Suprapubic skin (tissue), 4 donors: Measurements from ENCODE around the gene ZNF672. TPM values are rescaled to one million over a fixed set of nuclear protein-coding genes. Genes with fewer than 3 reads are reported as not detected.
A peak's percentile ranks its signal among the peaks of the same experiment; 100 is the strongest.

ENCODE experiments used
- DNase-seq, 2 donors: peaks; one replicate each; pipeline ENCODE4 v3.0.0-alpha.2; 2019; ENCODE audit warnings: low spot score in 2 of 2
- H3K27ac ChIP-seq: fragments of 200-600 bp; sonication (generic); one replicate; pipeline ENCODE4 v1.5.1; 2019
- H3K27me3 ChIP-seq: fragments of 200-600 bp; sonication (generic); one replicate; pipeline ENCODE4 v1.5.1; 2019
- H3K36me3 ChIP-seq: fragments of 200-600 bp; sonication (generic); one replicate; pipeline ENCODE4 v1.5.1; 2019
- H3K4me1 ChIP-seq: fragments of 200-600 bp; sonication (generic); one replicate; pipeline ENCODE4 v1.5.1; 2019
- H3K4me3 ChIP-seq: fragments of 200-600 bp; sonication (generic); one replicate; pipeline ENCODE4 v1.5.1; 2019; ENCODE audit warnings: mild to moderate bottlenecking
- H3K9me3 ChIP-seq: fragments of 200-600 bp; sonication (generic); one replicate; pipeline ENCODE4 v1.5.1; 2019
- EP300 ChIP-seq: sonication (generic); formaldehyde crosslinking; IDR thresholded peaks from one replicate; pipeline ENCODE4 v1.6.1; 2017; ENCODE audit warnings: antibody characterized with exemption
- POLR2A ChIP-seq, 2 donors: fragments of 450-650 bp; IDR thresholded peaks; one replicate each; pipeline ENCODE4 v1.6.1; 2017; ENCODE audit warnings: antibody characterized with exemption in 2 of 2, mild to moderate bottlenecking in 2 of 2, moderate library complexity in 2 of 2
- POLR2AphosphoS5 ChIP-seq, 3 donors: sonication (generic); formaldehyde crosslinking; IDR thresholded peaks; one replicate each; pipeline ENCODE4 v1.6.1; 2017; ENCODE audit warnings: antibody characterized with exemption in 3 of 3
- WGBS: methylation state at CpG from one replicate; pipeline ENCODE4 v1.1.5; 2018; 5-methylcytosine and 5-hydroxymethylcytosine counted together
- total RNA-seq, 4 donors: library from RNA; depleted of rRNA; stranded (reverse); fragments of >200 nt; gene quantifications; one replicate each; pipeline ENCODE4 v1.1.0, GENCODE V29; 2016
- TF ChIP-seq, protein P1 (sequence below), 2 donors: fragments of 200-600 bp in 1 of 2; fragments of 450-650 bp in 1 of 2; sonication (generic) in 1 of 2; IDR thresholded peaks; one replicate each; pipeline ENCODE4 v1.5.1; 2016 to 2019; ENCODE audit warnings: antibody characterized with exemption in 2 of 2, mild to moderate bottlenecking in 1 of 2, moderate library complexity in 1 of 2

Gene ZNF672
- total RNA-seq, 4 donors from 2014 or later: 34.4 to 39.7 (median 38.8) TPM

DNA sequence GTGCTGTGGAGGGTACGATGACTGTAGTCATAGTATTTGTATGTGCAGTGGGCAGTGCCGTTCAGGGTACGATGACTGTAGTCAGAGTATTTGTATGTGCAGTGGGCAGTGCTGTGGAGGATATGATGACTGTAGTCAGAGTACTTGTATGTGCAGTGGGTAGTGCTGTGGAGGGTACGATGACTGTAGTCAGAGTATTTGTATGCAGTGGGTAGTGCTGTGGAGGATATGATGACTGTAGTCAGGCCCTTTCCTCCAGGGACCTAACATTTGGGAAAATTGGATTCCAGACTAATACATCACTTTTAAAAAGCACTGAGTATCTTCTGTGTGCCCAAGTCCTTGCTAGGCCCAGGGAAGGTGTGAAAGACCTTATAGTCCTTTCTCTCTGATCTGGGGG, 2.9 kb downstream of the ZNF672 start:
- peaks cover 12% of the 10 kb centered on the region for H3K36me3 ChIP-seq
- H3K4me1 ChIP-seq: peaks cover 52% of the 10 kb centered on the region
- H3K27me3 ChIP-seq: no peaks in the 10 kb centered on the region
- no peak overlapping the region for H3K4me3 ChIP-seq
- 92% methylated on average over 4 of the region's 4 CpGs for WGBS
- H3K27ac ChIP-seq: no peak overlapping the region
- no peaks in the 10 kb centered on the region for H3K9me3 ChIP-seq
- DNase-seq: no peak
- TF ChIP-seq POLR2AphosphoS5 (IDR thresholded peaks at IDR 0.05) (no peak), POLR2A (IDR thresholded peaks at IDR 0.05) (no peak), EP300 (no peak)
- TF ChIP-seq, protein P1, sequence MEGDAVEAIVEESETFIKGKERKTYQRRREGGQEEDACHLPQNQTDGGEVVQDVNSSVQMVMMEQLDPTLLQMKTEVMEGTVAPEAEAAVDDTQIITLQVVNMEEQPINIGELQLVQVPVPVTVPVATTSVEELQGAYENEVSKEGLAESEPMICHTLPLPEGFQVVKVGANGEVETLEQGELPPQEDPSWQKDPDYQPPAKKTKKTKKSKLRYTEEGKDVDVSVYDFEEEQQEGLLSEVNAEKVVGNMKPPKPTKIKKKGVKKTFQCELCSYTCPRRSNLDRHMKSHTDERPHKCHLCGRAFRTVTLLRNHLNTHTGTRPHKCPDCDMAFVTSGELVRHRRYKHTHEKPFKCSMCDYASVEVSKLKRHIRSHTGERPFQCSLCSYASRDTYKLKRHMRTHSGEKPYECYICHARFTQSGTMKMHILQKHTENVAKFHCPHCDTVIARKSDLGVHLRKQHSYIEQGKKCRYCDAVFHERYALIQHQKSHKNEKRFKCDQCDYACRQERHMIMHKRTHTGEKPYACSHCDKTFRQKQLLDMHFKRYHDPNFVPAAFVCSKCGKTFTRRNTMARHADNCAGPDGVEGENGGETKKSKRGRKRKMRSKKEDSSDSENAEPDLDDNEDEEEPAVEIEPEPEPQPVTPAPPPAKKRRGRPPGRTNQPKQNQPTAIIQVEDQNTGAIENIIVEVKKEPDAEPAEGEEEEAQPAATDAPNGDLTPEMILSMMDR (IDR thresholded peaks at IDR 0.05): no peak

DNA sequence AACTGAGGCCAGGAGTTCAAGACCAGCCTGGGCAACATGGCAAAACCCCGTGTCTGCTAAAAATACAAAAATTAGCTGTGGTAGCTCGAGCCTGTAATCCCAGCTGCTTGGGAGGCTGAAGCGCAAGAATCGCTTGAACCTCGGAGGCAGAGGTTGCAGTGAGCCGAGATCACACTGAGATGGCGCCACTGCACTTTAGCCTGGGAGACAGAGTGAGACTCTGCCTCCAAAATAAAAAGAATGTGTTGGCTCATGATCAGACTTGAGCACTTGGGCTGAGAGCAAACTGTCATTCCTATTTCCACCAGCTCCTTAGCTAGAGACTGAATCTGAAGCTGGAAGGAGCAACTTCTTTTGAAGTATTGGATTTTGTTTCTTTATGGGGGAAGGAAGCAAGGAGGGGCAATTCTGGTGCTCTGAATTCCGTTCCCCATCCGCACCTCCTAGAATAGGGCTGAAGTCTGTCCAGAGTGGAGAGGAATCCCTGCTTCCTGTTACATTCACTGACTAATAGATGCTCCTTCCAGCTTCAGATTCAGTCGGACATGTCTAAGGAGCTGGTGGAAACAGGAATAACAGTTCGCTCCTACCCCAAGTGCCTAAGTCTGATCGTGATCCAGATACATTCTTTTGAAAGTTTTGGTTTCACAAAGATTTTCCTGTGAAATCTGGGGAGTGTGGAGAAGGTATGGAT, 3.8 kb downstream of the ZNF672 start:
- Histone ChIP-seq H3K27ac (peak overlapping the region; percentile 73), H3K4me3 (no peak overlapping the region), H3K36me3 (peaks cover 21% of the 10 kb centered on the region), H3K9me3 (no peaks in the 10 kb centered on the region), H3K4me1 (peaks cover 52% of the 10 kb centered on the region), H3K27me3 (no peaks in the 10 kb centered on the region)
- no peak for TF ChIP-seq POLR2A (IDR thresholded peaks at IDR 0.05)
- TF ChIP-seq, protein P1 (IDR thresholded peaks at IDR 0.05): peak in 1 of 2 donors; percentile 63
- peak; percentile 29 to 72 for DNase-seq
- WGBS: 29% methylated on average over 12 of the region's 12 CpGs

DNA sequence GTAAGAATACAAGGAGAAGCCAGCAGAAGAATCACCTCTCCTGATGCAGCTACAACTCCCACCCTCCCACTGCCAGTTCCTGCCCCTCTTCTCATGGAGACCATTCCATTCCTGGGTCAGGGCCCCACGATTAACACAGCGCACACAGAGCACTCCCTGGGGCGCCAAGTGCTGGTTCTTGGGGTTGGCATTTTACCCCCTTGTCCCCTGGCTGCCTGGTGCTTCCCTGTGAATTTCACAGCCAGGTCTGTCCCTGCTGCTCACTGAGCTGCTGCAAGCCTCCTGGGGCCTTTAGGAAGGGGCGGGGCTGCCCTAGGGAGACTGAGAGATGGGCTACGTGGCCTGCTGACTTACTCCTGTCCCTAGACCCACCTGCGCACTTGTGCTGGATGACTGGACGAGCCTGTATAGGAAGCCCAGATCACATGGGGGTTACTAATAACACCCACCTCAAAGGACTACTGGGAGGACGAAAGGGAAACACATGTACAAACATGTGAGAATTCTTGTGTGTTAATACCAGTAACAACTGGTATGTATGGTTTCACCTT, 4.8 kb downstream of the ZNF672 start:
- 57% methylated on average over 8 of the region's 8 CpGs for WGBS
- no peak for TF ChIP-seq POLR2AphosphoS5 (IDR thresholded peaks at IDR 0.05)
- no peak for TF ChIP-seq POLR2A (IDR thresholded peaks at IDR 0.05)
- TF ChIP-seq, protein P1 (IDR thresholded peaks at IDR 0.05): no peak
- TF ChIP-seq EP300: no peak
- DNase-seq: peak in 1 of 2 donors; percentile 66
- Histone ChIP-seq H3K27ac (peak overlapping the region; percentile 73), H3K4me1 (peaks cover 43% of the 10 kb centered on the region), H3K9me3 (no peaks in the 10 kb centered on the region), H3K27me3 (no peaks in the 10 kb centered on the region), H3K36me3 (peaks cover 31% of the 10 kb centered on the region), H3K4me3 (no peak overlapping the region)

DNA sequence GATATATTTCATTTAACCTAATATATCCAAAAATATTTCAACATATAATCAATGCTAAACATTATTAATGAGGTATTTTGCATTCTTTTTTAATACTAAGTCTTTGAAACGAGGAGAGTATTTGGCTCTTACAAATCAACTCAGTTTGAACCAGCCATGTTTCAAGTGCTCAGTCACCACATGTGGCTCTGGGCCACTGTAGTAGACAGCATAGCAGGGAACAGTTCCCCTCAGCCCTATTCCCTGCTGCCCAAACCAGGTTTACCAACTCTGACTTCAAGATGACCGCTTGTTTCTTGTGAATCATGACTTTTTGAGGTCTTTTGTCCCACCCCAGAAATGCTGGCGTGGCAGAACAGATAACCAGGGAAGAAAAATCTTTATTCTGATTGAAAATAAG, 5.7 kb downstream of the ZNF672 start:
- Histone ChIP-seq H3K27ac (no peak overlapping the region), H3K4me3 (no peak overlapping the region), H3K4me1 (peaks cover 43% of the 10 kb centered on the region), H3K36me3 (peaks cover 39% of the 10 kb centered on the region), H3K9me3 (no peaks in the 10 kb centered on the region), H3K27me3 (no peaks in the 10 kb centered on the region)
- no peak for TF ChIP-seq POLR2A (IDR thresholded peaks at IDR 0.05)
- TF ChIP-seq, protein P1 (IDR thresholded peaks at IDR 0.05): no peak
- TF ChIP-seq EP300: no peak
- TF ChIP-seq POLR2AphosphoS5 (IDR thresholded peaks at IDR 0.05): no peak
- DNase-seq: peak in 1 of 2 donors; percentile 21
- WGBS: 75% methylated on average over 3 of the region's 3 CpGs

DNA sequence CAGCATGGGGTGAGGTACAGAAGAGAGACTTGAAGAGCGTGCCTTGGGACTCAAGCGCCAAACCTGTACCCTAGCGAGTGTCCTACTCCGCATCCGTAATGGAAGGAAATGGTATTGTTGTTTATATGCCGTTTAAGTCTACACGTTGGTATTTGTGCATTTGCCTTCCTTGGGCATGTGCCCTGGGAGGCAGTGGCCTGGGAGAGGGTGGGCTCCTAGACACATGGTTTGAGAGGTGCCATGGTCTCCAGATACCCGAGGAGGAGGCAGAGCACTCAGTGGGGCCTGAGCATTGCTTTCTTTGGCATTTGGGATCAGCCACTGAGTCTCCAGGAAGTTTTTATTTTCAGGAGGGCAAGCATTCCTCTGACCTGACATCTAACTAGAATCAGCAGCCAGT, 6.5 kb downstream of the ZNF672 start:
- 90% methylated on average over 8 of the region's 8 CpGs for WGBS
- Histone ChIP-seq H3K4me1 (peaks cover 35% of the 10 kb centered on the region), H3K27me3 (no peaks in the 10 kb centered on the region), H3K9me3 (no peaks in the 10 kb centered on the region), H3K4me3 (no peak overlapping the region), H3K36me3 (peaks cover 47% of the 10 kb centered on the region), H3K27ac (no peak overlapping the region)
- TF ChIP-seq EP300 (no peak), POLR2A (IDR thresholded peaks at IDR 0.05) (no peak), POLR2AphosphoS5 (IDR thresholded peaks at IDR 0.05) (no peak)
- TF ChIP-seq, protein P1 (IDR thresholded peaks at IDR 0.05): no peak
- peak in 1 of 2 donors; percentile 53 for DNase-seq
